Measurements from ENCODE around the gene TIMM17B.

TIMM17B gene

DNA sequence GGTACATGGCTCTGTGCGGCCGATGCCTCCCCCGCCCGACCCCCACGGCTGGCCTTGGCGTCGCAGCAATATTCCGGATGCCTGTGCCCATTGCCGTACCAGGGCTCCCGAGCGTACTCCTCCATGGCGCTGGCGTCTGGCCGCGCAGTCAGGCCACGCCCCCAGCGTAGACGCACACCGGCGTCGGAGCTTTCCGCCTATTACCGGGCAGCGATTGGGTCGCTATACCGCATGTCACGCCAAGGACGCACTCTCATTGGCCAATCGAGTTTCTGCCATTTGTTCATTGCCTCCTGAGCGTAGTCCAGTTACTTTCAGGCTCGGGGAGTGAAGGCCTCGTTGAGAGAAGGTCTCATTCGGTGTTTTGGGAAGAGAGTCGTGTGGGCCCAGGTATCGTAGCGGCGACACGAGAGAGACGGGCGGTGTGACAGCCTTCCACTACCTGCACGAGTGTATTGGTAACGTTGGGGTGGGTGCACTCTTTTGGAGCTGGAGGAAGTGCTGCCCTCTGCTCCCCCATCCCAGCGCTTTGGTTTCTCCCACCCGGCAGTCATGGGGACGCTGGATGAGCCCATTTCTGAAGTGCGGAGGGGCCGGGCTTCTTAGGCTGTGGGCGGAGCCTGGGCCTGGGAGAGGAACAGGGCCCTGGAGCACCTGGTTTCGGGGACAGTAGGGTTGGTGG, at the start of gene TIMM17B, which contains the start of gene PQBP1:
TSS of gene TIMM17B (minus strand) at position 144 of the 682 bp plus-strand sequence. CDS start at position 125, 19 bp downstream.
TSS of gene PQBP1 (plus strand) at position 306 of the 682 bp plus-strand sequence. CDS start 580 bp downstream, outside the sequence.
- DNase-seq = peak; percentile 85

DNA sequence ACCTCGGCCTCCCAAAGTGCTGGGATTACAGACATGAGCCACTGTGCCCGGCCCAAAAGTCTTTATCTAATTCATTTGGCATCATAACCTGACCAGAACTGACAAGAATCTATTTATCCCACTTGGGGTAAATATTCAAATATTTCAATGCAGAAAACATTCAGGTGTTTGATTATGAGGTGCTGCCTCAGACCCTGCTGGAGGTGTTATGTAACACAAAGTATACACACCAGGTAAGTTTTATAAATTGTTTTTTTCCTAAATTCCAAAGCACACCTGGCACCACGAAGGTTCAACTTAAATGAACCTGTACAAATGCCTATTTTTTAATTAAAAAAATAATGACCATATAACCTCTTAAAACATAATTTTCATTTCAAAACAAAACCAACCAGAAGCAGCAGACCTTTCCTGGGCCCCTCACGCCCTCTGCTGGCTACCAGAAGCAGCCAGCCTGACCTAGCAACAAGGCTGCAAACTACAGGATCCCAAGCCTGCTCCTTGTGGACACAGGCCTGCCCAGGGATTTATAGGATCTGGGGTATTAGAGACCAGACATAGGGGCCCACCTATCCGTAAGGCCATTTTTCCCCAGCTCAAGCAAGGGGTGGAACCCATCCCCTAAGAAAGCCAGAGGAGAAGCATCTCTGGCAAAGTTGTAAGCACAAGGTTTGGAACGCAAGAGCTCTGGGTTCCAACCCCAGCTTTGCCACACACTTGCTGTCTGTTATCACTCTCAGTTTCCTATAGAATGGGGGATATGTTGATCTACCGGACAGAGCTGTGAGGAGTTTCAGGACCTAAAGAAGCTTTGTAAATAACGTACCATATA, 48.2 kb upstream of the TIMM17B start:
- DNase-seq = peak; percentile 4

DNA sequence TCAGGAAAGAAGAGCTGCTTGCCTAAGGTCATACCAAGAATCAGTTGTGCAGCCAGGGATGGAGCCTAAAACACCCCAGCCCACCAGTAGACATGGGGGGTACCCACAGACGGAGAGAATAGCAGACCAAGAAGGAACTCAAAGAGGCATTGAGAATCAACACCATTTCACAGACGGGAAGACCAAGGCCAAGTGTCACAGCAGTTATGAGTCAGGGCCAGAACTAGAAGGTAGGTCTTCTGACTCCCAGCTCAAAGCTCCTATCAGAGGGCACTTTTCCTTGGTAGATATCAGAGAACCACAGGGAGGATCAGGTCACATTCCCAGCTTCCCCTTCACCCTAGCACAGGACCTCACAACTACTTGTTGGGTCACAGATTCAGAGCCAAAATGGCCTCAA, 45.3 kb upstream of the TIMM17B start:
- no peak for DNase-seq

DNA sequence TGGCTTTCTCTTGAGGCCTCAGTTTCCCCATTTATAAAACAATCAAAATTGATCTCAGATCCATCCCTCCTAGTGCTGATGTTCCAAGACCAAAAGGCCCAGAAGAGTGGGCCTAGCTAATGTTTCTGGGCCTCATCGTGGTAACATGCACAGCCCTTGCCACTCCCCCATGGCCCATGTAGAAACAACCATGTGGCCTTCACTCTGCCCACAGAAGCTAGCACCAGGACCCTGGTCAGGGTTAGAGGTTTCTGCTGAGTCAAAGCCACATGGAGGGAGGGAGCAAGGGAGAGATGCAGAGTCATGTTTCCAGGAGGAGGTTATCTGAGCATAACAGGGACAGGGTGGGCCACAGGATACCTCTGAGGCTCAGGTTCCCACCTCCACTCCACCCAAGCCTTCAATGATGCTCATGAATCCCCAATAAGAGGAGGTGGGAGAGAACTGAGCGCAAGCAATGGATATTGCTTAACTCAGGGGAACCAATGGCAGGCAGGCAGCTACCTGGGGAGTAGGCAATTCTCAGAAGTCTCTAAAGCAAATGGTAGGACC, 42.9 kb upstream of the TIMM17B start:
- no peak for DNase-seq

DNA sequence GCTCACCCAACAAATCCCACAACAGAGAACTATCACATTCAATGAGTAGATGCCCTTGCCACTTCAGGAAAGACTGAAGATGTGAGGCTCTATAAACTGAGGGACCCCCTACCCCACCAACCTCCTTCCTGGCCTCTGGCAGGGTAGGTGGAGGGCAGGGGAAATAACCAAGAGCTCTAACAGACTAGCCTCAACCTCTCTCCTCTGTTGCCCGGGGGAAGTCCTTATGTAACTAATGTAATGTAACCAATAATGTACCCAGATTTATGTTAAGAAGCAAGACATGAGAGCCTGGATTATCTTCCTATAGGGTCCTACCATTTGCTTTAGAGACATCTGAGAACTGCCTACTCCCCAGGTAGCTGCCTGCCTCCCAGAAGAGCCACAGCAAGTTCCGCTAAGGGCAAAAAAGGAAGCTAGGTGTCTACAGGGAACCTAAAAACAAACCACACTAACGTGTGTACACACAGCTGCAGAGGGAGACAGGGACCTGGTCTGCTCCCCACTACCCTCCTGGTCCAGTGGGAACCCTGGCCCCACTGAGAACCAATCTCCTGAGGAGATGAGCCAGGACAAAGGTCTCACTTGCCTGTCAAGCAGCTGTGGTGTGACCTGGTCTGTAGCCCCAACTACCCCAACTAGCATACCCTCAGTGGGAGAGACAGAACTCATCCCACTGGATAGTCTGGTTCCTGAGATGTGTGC, 42.1 kb upstream of the TIMM17B start:
- no peak for DNase-seq

DNA sequence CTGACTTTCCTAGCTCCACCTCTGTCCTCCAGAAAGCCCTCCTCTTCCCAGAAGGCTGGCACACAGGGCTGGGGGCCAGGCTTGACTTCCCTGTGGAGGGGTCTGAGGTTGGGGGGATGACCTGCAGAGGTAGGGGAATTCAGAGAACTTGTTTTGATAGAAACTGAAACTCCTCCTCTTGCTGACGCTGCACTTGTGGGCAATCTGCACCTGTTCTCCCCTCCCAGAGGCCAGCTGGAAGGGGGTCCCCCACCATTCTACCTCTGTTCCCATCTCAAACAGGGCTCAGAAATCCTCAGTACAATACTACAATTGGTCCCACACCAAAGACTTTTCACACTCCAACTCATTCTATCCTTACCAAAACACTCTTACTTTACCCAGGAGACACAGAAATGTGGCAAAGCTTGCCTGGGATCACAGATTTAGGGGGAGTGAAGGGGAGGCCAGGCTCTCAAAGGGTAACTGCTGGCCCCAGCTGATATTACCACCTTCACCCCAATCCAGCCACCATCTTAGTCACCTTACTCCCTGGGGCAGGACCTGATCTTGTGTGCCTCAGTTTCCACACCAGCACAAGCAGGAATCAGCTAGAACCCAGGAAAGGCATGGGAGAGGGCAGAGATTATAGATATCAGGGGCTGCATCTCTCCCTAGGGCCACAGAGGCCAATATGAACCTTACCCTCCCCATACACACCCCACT, 41.3 kb upstream of the TIMM17B start:
- no peak for DNase-seq

DNA sequence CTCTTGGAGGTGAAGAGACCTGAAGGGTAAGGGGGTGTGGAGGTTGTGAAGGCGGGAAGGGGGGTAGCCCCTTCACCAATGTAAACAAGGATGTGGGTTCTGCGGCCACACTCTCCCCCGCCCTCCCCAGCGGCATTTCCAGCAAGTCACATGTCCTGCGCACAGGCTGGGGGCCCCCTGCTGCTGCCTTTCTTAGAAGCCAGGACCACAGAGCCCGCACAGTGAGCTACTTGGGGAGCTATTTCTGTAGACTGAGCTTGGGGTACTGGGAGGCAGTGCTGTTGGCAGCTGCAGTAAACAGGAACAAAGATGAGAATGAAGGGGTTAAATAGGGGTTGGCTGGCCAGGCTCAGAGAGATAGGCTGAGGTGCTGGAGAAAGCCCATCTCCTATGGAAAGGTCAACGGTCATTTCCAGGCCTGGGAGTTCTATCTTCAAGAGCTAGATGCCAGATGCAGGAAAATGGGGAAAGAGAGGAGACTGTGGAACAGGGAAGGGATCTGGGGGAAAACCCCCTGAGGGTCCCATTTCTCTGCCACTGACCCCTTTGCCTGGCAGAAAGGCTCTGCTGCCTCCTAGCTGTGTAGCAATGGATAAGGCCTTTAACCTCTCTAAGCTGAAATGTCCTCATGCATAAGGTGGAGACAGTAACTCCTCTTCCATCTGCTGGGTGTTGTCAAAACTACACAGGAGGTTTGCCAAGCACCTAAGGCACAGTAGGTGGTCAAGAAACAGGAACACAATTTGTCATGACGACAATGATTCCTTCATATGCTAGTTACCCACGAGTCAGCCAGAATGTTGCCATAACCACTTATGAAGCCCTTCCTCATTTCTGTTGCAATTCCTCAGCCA, 39.7 kb upstream of the TIMM17B start:
- no peak for DNase-seq

DNA sequence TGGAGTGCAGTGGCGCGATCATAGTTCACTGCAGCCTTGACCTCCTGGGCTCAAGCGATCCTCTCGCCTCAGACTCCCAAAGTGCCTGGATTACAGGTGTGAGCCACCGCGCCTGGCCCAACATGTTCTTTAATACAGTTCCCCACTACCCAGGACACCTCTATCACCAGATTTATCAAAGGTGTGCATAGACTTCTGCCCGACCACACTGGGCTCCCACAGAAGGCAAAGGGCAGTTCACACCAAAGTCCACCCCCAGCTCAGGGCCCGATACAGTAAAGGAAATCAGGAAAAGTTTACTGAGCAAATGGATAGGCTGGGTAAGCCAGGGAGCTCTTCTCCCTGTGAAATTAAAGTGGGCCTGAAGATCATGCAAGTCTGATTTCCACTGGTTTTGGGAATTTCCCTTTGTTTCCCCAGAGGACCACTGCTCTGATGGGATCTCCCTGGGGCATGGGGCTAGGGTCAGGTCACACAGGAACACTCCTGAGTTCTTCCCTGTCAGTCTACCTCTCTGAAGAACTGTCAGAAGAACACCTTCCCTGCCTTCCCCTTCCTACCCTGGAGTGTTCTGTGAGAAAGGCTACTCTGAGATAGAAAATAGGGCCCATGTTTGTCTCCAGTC, 39.0 kb upstream of the TIMM17B start:
- no peak for DNase-seq

DNA sequence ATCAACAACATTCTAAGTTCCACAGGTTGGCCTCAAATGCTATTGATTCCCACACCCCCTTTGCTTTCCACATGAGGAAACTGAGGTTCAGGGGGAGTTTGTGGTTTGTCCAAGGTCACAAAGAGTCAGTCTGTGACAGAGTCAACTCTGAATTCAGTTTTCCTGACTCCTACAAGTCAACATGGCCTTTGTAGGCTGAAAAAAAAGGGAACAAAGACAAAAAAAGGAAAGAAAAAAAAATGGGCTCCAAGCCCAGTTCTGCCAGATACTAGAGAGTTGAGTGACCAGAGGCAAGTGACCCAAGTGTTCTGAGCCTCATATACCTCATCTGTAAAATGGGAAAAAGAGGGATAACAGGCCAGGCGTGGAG, 37.7 kb upstream of the TIMM17B start:
- no peak for DNase-seq

DNA sequence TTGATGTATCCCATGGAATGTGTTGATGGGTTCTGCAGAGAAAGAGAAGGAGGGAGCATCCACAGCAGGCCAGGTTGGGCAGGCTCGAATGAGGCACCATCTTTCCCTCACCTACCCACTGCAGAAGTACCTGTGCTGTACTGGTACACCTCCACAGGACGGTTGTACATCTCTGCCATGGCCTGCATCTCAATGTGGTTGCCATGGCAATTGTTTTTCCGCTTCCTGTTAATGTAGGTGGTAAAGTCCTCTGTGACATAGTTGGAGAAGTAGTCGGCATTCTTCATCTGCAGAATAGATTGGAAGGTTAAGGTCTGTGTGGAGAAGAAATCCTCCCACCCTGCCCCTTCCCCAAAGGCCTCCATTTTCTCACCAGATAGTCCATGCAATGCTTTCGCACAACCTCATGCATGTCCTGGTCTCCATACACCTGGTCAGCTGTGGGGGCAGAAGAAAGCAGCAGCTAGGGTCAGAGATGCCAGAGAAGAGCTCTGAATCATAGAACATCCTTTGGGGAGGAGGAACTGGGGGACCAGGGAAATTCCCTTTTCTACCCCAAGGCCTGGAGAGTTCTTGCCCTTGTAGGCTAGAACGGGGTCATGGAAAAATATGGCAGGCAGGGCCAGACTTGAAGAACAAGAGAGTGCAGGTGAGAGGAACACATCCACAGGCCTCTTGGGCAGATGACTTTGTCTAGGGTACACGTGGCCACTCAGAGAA, 37.2 kb upstream of the TIMM17B start:
- no peak for DNase-seq

DNA sequence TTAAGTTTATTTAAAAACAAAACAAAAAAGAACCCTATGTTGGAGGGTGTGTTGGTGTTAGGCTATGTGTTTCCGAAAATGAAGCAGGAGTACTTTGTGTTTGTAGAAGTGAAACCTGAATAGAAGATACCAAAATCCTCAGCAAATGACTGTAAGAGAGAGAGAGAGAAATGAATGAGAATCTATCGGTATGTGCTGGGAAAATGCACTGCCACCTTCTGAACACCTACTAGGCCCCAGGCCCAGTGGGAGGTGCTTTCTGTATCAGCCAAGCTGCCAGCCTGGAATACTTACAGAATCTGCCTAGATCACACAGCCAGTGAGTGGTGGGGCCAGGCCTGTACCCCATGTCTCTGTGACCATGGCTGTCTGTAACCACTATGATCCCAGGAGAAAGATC, 36.2 kb upstream of the TIMM17B start:
- no peak for DNase-seq

DNA sequence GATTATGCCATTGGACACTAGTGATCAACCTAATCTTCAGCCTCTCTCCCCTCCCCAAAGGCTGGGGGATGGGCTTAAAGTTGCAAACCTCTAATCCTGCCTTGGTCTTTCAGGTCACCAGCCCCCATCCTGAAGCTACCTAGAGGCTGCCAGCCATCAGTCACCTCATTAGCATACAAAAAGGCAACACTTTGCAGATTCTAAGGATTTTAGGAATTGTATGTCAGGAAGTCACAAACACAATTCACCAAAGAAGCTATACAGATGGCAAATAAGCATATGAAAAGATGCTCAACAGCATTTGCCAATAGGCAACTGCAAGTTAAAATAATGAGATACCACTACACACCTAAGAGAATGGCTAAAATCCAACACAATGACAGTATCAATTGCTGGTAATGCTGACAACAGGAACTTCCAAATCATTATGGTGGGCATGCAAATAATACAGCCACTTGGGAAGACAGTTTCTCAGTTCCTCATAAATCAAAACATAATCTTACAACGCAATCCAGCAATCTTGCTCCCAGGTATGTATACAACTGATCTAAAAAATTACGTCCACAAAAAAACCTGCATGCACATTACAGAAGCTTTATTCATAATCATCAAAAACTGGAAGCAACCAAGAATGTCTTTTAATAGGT, 30.3 kb upstream of the TIMM17B start:
- no peak for DNase-seq

DNA sequence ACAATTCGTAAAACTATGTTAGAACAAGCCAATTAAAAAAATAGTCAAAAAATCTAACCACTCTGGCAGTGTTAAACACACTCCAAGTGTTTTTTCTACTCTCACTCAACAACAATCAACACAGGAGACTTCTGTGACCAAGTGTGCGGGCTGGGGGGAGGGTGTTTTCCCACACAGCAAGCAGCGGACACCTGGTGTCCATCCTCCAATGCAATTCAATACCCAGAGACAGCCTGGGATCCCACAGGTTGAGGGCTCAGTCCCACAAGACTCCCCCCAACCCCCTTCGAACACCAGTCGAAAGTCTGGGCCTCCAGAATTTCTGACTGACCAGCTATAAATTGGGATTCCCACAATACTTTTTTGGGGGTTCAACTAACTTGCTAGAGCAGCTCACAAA, 29.6 kb upstream of the TIMM17B start:
- DNase-seq = no peak

DNA sequence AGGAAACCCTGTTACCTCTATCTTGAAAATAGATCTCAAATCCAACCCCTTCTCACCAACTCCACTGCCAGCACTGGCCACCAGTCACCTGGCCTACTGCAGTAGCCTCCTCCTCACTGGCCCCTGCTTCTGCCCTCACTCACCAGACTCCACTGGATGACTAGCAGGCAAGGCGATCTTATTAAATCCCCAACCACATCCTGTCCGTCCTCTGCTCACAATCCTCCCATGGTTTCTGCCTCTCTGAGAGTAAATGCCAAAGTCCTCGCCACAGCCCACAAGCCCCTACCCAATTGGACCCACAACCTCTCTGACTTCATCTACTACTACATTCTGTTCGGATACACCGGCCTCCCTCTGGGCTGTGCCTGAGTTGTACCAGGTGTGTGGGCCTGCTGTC, 26.7 kb upstream of the TIMM17B start:
- DNase-seq = no peak

DNA sequence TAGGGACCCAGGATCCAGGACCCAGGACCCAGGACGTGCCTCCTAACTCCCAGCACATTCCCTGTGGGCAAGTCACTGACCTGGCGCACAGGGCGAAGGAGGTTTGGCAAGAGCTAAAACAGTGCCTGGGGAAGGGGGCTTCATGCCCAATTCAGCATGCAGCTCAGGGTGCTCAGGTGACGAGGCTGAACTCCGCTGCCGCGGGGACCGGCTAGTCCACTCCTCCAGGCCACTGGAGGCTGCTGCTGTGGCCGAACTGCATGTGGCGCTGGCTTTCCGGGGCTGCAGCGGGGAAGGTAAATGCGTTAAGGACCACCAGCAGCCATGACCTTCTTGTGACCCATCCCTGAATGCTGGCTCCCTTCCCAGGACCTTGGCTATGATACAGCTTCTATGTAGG, 26.2 kb upstream of the TIMM17B start:
- no peak for DNase-seq

DNA sequence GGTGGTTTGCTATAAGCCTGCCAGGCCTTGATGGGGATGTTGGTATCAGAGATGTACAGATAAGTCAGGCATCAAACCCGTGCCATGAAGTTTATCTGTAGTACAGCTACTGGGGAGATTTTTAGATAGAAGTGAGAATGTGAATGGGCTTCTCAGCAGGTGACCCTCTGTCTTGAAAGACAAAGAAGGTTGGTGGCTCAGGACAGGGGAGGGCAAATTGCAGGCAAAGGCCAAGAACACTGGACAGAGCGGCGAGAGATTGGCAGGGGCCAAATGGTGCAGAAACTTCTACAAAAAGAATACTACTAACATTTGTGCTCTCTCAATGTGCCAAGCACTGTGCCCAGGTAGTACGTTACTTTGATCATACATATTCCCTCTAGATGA, 23.1 kb upstream of the TIMM17B start:
- DNase-seq = no peak

DNA sequence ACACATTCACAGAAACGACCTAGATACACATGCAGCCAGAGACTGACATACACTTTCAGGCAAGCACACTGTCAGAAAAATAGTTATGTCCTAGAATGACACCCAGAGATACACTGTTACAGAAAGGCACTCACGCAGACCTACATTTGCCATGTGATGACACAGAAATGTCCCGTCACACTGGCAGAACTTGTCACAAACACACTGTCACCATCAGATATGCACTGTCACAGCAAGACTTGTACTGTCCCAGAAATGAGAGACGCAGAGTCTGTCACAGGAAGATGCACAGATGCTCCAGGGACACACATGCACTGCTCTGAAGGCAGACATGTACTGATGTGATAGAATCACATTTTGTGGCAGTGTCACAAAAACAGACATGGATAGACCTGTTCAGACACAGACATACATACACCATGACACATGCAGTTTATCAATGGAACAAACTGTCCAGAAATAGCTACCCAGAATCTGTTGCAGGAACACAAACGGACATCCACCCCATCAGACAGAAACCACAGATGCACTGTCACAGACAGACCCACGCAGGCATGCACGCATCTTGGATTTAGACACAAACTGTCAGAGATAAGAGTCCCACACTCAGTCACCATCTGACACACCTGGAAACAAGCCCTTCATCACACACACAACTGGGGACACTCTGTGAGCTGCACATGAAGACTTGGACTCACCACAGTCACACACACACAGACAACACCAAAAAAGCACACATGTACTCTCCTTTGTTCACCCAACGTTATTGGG, 22.6 kb upstream of the TIMM17B start:
- DNase-seq = no peak

DNA sequence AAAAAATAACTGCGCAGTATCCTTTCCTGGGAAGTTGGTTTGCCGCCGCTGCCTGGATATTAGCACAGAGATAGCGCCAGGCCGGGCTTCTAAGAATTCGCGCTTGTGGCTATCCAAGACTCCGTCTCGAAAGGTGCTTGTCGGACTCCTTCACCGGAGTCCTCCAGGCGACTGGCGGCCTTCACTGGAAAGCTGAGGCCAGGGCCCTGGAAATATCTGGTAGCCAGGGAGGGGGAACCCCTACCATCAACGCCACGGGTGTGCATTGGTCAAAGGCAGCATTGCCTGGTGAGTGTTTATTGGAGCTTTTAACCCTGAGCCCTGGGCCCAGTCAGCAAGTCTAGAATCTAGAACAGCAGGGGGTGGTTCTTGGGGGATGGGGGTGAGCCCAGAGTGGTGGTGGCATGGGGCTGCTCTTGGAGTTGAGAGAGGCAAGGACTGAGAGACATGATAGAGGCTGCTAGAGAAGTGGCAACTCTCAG, 21.8 kb upstream of the TIMM17B start:
- no peak for DNase-seq

Data from NCI-H510A (cell line).